H9 (cell line): ENCODE data around the gene FAM32A. TPM values are rescaled to one million over a fixed set of nuclear protein-coding genes. Genes with fewer than 3 reads are reported as not detected.

ENCODE experiments used
- DNase-seq: peaks from one replicate; pipeline ENCODE4 v3.0.0-alpha.2; 2017
- H2AFZ ChIP-seq: one replicate; pipeline ENCODE4 v1.6.1; 2013; ENCODE audit warnings: mild to moderate bottlenecking, low read length, control low read depth, moderate library complexity
- H2AK5ac ChIP-seq: 2 replicates; pipeline ENCODE4 v1.6.1; 2013; ENCODE audit warnings: low read length, control low read depth, mixed read lengths; ENCODE audit not compliant: insufficient read length
- H2BK120ac ChIP-seq: one replicate; pipeline ENCODE4 v1.6.1; 2013; ENCODE audit warnings: low read depth, mild to moderate bottlenecking, low read length, control low read depth, inconsistent platforms; ENCODE audit not compliant: poor library complexity, severe bottlenecking
- H2BK12ac ChIP-seq: 2 replicates; pipeline ENCODE4 v1.6.1; 2013; ENCODE audit warnings: low read length, control low read depth, mixed read lengths, low read depth; ENCODE audit not compliant: insufficient read length
- H2BK15ac ChIP-seq: 2 replicates; pipeline ENCODE4 v1.6.1; 2013; ENCODE audit warnings: low read depth, low read length, control low read depth
- H2BK20ac ChIP-seq: one replicate; pipeline ENCODE4 v1.6.1; 2013; ENCODE audit warnings: low read depth, mild to moderate bottlenecking, low read length, control low read depth, inconsistent platforms; ENCODE audit not compliant: poor library complexity, severe bottlenecking
- H2BK5ac ChIP-seq: 2 replicates; pipeline ENCODE4 v1.6.1; 2013; ENCODE audit warnings: low read length, control low read depth, mixed read lengths; ENCODE audit not compliant: insufficient read length
- H3K14ac ChIP-seq: 2 replicates; pipeline ENCODE4 v1.6.1; 2013; ENCODE audit warnings: low read length, control low read depth; ENCODE audit not compliant: insufficient read depth
- H3K18ac ChIP-seq: 2 replicates; pipeline ENCODE4 v1.6.1; 2013; ENCODE audit warnings: low read depth, mild to moderate bottlenecking, mixed read lengths, low read length, control low read depth; ENCODE audit not compliant: insufficient read length
- H3K23ac ChIP-seq: 2 replicates; pipeline ENCODE4 v1.6.1; 2013; ENCODE audit warnings: low read length, control low read depth, mixed read lengths, low read depth; ENCODE audit not compliant: insufficient read length
- H3K23me2 ChIP-seq: 2 replicates; pipeline ENCODE4 v1.6.1; 2013; ENCODE audit warnings: low read depth, mild to moderate bottlenecking, mixed read lengths, low read length, control low read depth; ENCODE audit not compliant: insufficient read length, poor library complexity, severe bottlenecking
- H3K27ac ChIP-seq: 2 replicates; pipeline ENCODE4 v1.5.1; 2013; ENCODE audit warnings: low read length, control low read depth, mixed read lengths, low read depth; ENCODE audit not compliant: insufficient read length
- H3K27me3 ChIP-seq: 2 replicates; pipeline ENCODE4 v1.6.1; 2013; ENCODE audit warnings: low read length, control low read depth, inconsistent platforms; ENCODE audit not compliant: insufficient read depth
- H3K4ac ChIP-seq: 2 replicates; pipeline ENCODE4 v1.6.1; 2013; ENCODE audit warnings: low read depth, mild to moderate bottlenecking, control low read depth, inconsistent platforms, low read length, moderate library complexity
- H3K4me1 ChIP-seq: 2 replicates; pipeline ENCODE4 v1.6.1; 2013; ENCODE audit warnings: low read length, control low read depth, inconsistent platforms; ENCODE audit not compliant: insufficient read depth
- H3K4me2 ChIP-seq: 2 replicates; pipeline ENCODE4 v1.6.1; 2013; ENCODE audit warnings: low read length, control low read depth, mixed read lengths; ENCODE audit not compliant: insufficient read length, insufficient read depth
- H3K56ac ChIP-seq: 2 replicates; pipeline ENCODE4 v1.6.1; 2013; ENCODE audit warnings: low read depth, mild to moderate bottlenecking, mixed read lengths, low read length, control low read depth; ENCODE audit not compliant: insufficient read length
- H3K79me1 ChIP-seq: 2 replicates; pipeline ENCODE4 v1.6.1; 2013; ENCODE audit warnings: low read depth, mild to moderate bottlenecking, moderate library complexity, low read length, control low read depth, inconsistent platforms; ENCODE audit not compliant: insufficient read depth, poor library complexity, severe bottlenecking
- H3K79me2 ChIP-seq: 2 replicates; pipeline ENCODE4 v1.6.1; 2013; ENCODE audit warnings: low read length, control low read depth, inconsistent platforms; ENCODE audit not compliant: insufficient read depth
- H3K9ac ChIP-seq: 2 replicates; pipeline ENCODE4 v1.6.1; 2013; ENCODE audit warnings: low read length, control low read depth, mixed read lengths; ENCODE audit not compliant: insufficient read length; ENCODE audit errors: extremely low read depth
- H3K9me3 ChIP-seq: one replicate; pipeline ENCODE4 v1.6.1; 2013; ENCODE audit warnings: low read depth, low read length, inconsistent platforms; ENCODE audit not compliant: control insufficient read depth
- H3T11ph ChIP-seq: one replicate; pipeline ENCODE4 v1.6.1; 2013; ENCODE audit warnings: mild to moderate bottlenecking, low read length, control low read depth, inconsistent platforms
- H4K20me1 ChIP-seq: one replicate; pipeline ENCODE4 v1.6.1; 2013; ENCODE audit not compliant: control insufficient read depth, insufficient read length, insufficient read depth
- H4K5ac ChIP-seq: 2 replicates; pipeline ENCODE4 v1.6.1; 2013; ENCODE audit warnings: low read depth, mild to moderate bottlenecking, mixed read lengths, low read length, control low read depth; ENCODE audit not compliant: insufficient read length
- H4K8ac ChIP-seq: replicated peaks from 2 replicates; pipeline ENCODE4 v1.6.1; 2013; ENCODE audit warnings: low read length, control low read depth, mixed read lengths, low read depth; ENCODE audit not compliant: insufficient read length
- H4K91ac ChIP-seq: 2 replicates; pipeline ENCODE4 v1.6.1; 2013; ENCODE audit warnings: low read depth, mild to moderate bottlenecking, moderate library complexity, mixed read lengths, low read length, control low read depth; ENCODE audit not compliant: insufficient read length
- H3K27ac Mint-ChIP-seq, 3 experiments: 2 replicates in 2 of 3; 3 replicates in 1 of 3; pipeline ENCODE4 v1.8.0; 2020 to 2021; ENCODE audit warnings: mixed read lengths in 3 of 3, mild to moderate bottlenecking in 1 of 3, moderate library complexity in 1 of 3
- H3K27me3 Mint-ChIP-seq: 2 replicates; pipeline ENCODE4 v1.8.0; 2021; ENCODE audit warnings: low read depth, mild to moderate bottlenecking, moderate library complexity, mixed read lengths
- H3K36me3 Mint-ChIP-seq, 3 experiments: 2 replicates in 2 of 3; 3 replicates in 1 of 3; pipeline ENCODE4 v1.8.0; 2020 to 2021; ENCODE audit warnings: low read depth in 3 of 3, mixed read lengths in 3 of 3; ENCODE audit not compliant: insufficient read depth in 1 of 3
- H3K4me1 Mint-ChIP-seq, 2 experiments: 2 replicates each; pipeline ENCODE4 v1.8.0; 2020; ENCODE audit warnings: mixed read lengths in 2 of 2
- H3K4me3 Mint-ChIP-seq, 2 experiments: 2 replicates in 1 of 2; 3 replicates in 1 of 2; pipeline ENCODE4 v1.8.0; 2020 to 2021; ENCODE audit warnings: mild to moderate bottlenecking in 2 of 2, mixed read lengths in 2 of 2, moderate library complexity in 1 of 2
- H3K9me3 Mint-ChIP-seq, 2 experiments: 2 replicates in 1 of 2; 3 replicates in 1 of 2; pipeline ENCODE4 v1.8.0; 2020; ENCODE audit warnings: mild to moderate bottlenecking in 2 of 2, mixed read lengths in 2 of 2, moderate library complexity in 1 of 2
- WGBS: extraction: QIAGEN DNeasy Blood & Tissue Kit; methylation state at CpG from one replicate; pipeline ENCODE4 v1.1.7; 2013; ENCODE audit warnings: missing lambda C conversion rate, low lambda C conversion rate, mixed read lengths; ENCODE audit not compliant: insufficient read length; ENCODE audit errors: extremely low coverage; 5-methylcytosine and 5-hydroxymethylcytosine counted together
- total RNA-seq: library from RNA; stranded (reverse); gene quantifications from 2 replicates; pipeline ENCODE4 v1.2.1, GENCODE V29; 2021
- TF ChIP-seq, protein P1 (sequence below): fragments of 200-600 bp; sonication (generic); conservative IDR thresholded peaks from 3 replicates; pipeline ENCODE4 v1.8.0; 2021; ENCODE audit warnings: antibody characterized with exemption, mild to moderate bottlenecking

FAM32A gene
- total RNA-seq, 1 experiment from 2014 or later = 91.9 TPM

DNA sequence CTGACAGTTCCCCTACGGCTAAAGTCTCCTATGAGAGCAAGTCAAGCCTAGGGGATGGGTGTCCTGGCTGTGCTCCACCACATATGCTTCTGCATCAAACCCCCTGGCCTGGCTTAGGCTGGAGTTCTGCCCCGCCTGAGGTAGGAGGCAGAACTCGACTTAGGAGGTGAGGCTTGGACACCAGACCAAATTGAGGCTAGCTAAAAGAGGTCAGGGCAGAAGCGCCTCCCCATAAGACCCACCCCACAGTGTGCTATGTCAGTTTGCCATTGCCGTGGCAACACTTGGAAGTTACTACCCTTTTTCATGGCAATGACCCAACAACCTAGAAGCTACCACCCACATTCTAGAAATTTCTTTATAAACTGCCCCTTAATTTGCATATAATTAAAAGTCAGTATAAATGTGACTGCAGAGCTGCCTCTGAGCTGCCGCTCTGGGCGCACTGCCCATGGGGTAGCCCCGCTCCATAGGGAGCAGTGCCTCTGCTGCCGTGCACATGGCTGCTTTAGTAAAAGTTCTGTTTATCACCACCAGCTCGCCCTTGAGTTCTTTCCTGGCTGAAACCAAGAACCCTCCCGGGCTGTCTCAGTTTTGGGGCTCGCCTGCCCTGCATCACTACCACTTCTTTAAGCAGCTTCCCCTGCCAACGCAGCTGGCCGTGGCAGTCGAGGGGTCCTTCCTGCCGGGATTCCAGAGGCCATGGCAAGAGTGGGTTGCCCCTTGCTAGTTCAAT, 32.7 kb downstream of the FAM32A start:
- no CpG with 5 or more reads among the region's 16 CpGs for WGBS
- H4K8ac ChIP-seq = no peak overlapping the region
- H4K91ac ChIP-seq = no peak overlapping the region
- H3K18ac ChIP-seq = no peak overlapping the region
- no peak overlapping the region for H4K5ac ChIP-seq
- H2BK20ac ChIP-seq = no peak overlapping the region
- Mint-ChIP-seq H3K36me3 (peaks cover 41 to 56% (median 43%) of the 10 kb centered on the region in 3 experiments), H3K27ac (no peak overlapping the region), H3K4me1 (0 out of 4 replicates have a peak, but pooled peaks cover 0 to 2% of the 10 kb centered on the region in 2 experiments), H3K27me3 (peaks cover 4% of the 10 kb centered on the region; the same call in 1 of the 2 replicates), H3K9me3 (peaks cover 23 to 28% of the 10 kb centered on the region in 2 experiments), H3K4me3 (no peak overlapping the region)
- H2BK12ac ChIP-seq = no peak overlapping the region
- H3K23ac ChIP-seq = no peak overlapping the region
- H3K9ac ChIP-seq = no peak overlapping the region
- TF ChIP-seq, protein P1, sequence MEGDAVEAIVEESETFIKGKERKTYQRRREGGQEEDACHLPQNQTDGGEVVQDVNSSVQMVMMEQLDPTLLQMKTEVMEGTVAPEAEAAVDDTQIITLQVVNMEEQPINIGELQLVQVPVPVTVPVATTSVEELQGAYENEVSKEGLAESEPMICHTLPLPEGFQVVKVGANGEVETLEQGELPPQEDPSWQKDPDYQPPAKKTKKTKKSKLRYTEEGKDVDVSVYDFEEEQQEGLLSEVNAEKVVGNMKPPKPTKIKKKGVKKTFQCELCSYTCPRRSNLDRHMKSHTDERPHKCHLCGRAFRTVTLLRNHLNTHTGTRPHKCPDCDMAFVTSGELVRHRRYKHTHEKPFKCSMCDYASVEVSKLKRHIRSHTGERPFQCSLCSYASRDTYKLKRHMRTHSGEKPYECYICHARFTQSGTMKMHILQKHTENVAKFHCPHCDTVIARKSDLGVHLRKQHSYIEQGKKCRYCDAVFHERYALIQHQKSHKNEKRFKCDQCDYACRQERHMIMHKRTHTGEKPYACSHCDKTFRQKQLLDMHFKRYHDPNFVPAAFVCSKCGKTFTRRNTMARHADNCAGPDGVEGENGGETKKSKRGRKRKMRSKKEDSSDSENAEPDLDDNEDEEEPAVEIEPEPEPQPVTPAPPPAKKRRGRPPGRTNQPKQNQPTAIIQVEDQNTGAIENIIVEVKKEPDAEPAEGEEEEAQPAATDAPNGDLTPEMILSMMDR = no peak
- H3K23me2 ChIP-seq = no peaks in the 10 kb centered on the region
- no peaks in the 10 kb centered on the region for H4K20me1 ChIP-seq
- no peak overlapping the region for H2AK5ac ChIP-seq
- H3K4me1 ChIP-seq = no peaks in the 10 kb centered on the region
- no peaks in the 10 kb centered on the region for H3K27me3 ChIP-seq
- no peaks in the 10 kb centered on the region for H3K9me3 ChIP-seq
- H3K79me2 ChIP-seq = no peaks in the 10 kb centered on the region
- H2BK5ac ChIP-seq = no peak overlapping the region
- no peak overlapping the region for H2BK120ac ChIP-seq
- H3K4me2 ChIP-seq = no peak overlapping the region
- H3K56ac ChIP-seq = no peak overlapping the region
- no peak overlapping the region for H3K27ac ChIP-seq
- H2AFZ ChIP-seq = no peak overlapping the region
- no peak overlapping the region for H3K14ac ChIP-seq
- no peak overlapping the region for H3T11ph ChIP-seq
- no peak overlapping the region for H3K4ac ChIP-seq
- DNase-seq = no peak
- no peaks in the 10 kb centered on the region for H3K79me1 ChIP-seq
- H2BK15ac ChIP-seq = no peak overlapping the region
